Common myeloid progenitor, CD34-positive (primary cell): ENCODE data around the gene SUDS3.
"Not testable (repeated sequence)": the region's sequence is repeated elsewhere in the genome, so short reads cannot be mapped to it uniquely, and the experiment has no call there.

ENCODE experiments used
- CTCF ChIA-PET: fragments of 350-600 bp; sonication (Branson Sonifier 250); formaldehyde crosslinking; loops from one replicate; lab custom pipeline; 2021; ENCODE audit warnings: antibody characterized with exemption; lab: Charles Lee
- POLR2A ChIA-PET: fragments of 350-600 bp; sonication (Branson Sonifier 250); formaldehyde crosslinking; loops from one replicate; lab custom pipeline; 2021; ENCODE audit warnings: antibody characterized with exemption; lab: Charles Lee
- DNase-seq, 3 donors: peaks; one replicate each; pipeline versions ENCODE4 v3.0.0 to v3.0.0-alpha.2; 2013
- H3K27ac ChIP-seq, 2 experiments: 1 replicate in 1 of 2; 2 replicates in 1 of 2; pipeline ENCODE4 v1.7.0; 2013; ENCODE audit warnings: inconsistent platforms in 2 of 2, low read length in 2 of 2, mild to moderate bottlenecking in 2 of 2, low read depth in 1 of 2, moderate library complexity in 1 of 2; ENCODE audit not compliant: severe bottlenecking in 2 of 2, insufficient read depth in 1 of 2, poor library complexity in 1 of 2
- H3K27me3 ChIP-seq, 5 experiments: replicated peaks in 2 of 5; 1 replicate in 3 of 5; 2 replicates in 2 of 5; pipeline versions ENCODE4 v1.6.1 to v1.7.0; 2013; ENCODE audit warnings: low read length in 4 of 5, mild to moderate bottlenecking in 2 of 5, moderate library complexity in 2 of 5, inconsistent platforms in 1 of 5; ENCODE audit not compliant: insufficient read depth in 5 of 5, control insufficient read depth in 4 of 5
- H3K36me3 ChIP-seq, 4 experiments: 1 replicate in 2 of 4; 2 replicates in 2 of 4; pipeline versions ENCODE4 v1.6.1 to v1.7.0; 2013; ENCODE audit warnings: low read length in 3 of 4, control low read depth in 1 of 4, mild to moderate bottlenecking in 1 of 4; ENCODE audit not compliant: control insufficient read depth in 4 of 4, insufficient read depth in 4 of 4
- H3K4me1 ChIP-seq, 4 experiments: 1 replicate in 3 of 4; 2 replicates in 1 of 4; pipeline versions ENCODE4 v1.6.1 to v1.7.1; 2013; ENCODE audit warnings: low read length in 3 of 4, mild to moderate bottlenecking in 3 of 4, control low read depth in 1 of 4, inconsistent platforms in 1 of 4, moderate library complexity in 1 of 4; ENCODE audit not compliant: control insufficient read depth in 4 of 4, insufficient read depth in 4 of 4; ENCODE audit errors: control extremely low read depth in 1 of 4
- H3K4me3 ChIP-seq, 7 experiments: 1 replicate in 4 of 7; 2 replicates in 3 of 7; pipeline versions ENCODE4 v1.5.1 to v1.7.0; 2013; ENCODE audit warnings: mild to moderate bottlenecking in 7 of 7, low read length in 6 of 7, moderate library complexity in 6 of 7, inconsistent platforms in 2 of 7, low read depth in 2 of 7, control low read depth in 1 of 7; ENCODE audit not compliant: insufficient read depth in 4 of 7, control insufficient read depth in 1 of 7; ENCODE audit errors: extremely low read depth in 1 of 7
- H3K9me3 ChIP-seq, 5 experiments: 1 replicate in 4 of 5; 2 replicates in 1 of 5; pipeline versions ENCODE4 v1.6.1 to v1.7.1; 2013; ENCODE audit warnings: low read length in 4 of 5, mild to moderate bottlenecking in 2 of 5, inconsistent platforms in 1 of 5, low read depth in 1 of 5, moderate library complexity in 1 of 5; ENCODE audit not compliant: control insufficient read depth in 4 of 5, insufficient read depth in 2 of 5; ENCODE audit errors: control extremely low read depth in 1 of 5
- WGBS: methylation state at CpG from one replicate; pipeline ENCODE4 v1.1.5; 2013; ENCODE audit not compliant: insufficient coverage; 5-methylcytosine and 5-hydroxymethylcytosine counted together

Gene SUDS3

GRCh38 chr12:118345355-118345754, 31.0 kb upstream of the SUDS3 start:
- peak overlapping the region in 4 of 7 experiments; percentile 1 to 36 (median 20) for H3K4me3 ChIP-seq
- peaks cover 23 to 68% (median 36%) of the 10 kb centered on the region in 4 experiments for H3K4me1 ChIP-seq
- no CpG with 5 or more reads among the region's 1 CpG for WGBS
- CTCF ChIA-PET, result interaction anchor here (0.7 to 9.7 kb wide), 5 partner anchors 11 to 50 kb away, joined by 3 to 65 read pairs (median 6); partner anchors contain the start of gene SUDS3
- no peaks in the 10 kb centered on the region for H3K9me3 ChIP-seq
- H3K27ac ChIP-seq, result peak overlapping the region in 1 of 2 experiments; percentile 71
- POLR2A ChIA-PET, result interaction anchor here (0.6 kb wide), 1 partner anchor 29 kb away, joined by 4 read pairs; no protein-coding TSS in a partner anchor
- H3K36me3 ChIP-seq, result peaks cover 0 to 4% (median 2%) of the 10 kb centered on the region in 4 experiments
- peak in 2 of 3 donors; percentile 40 to 59 for DNase-seq
- H3K27me3 ChIP-seq, result no peaks in the 10 kb centered on the region

- peaks cover 23 to 67% (median 36%) of the 10 kb centered on the region in 4 experiments for H3K4me1 ChIP-seq
- no peaks in the 10 kb centered on the region for H3K9me3 ChIP-seq
- H3K27me3 ChIP-seq, result no peaks in the 10 kb centered on the region
- H3K27ac ChIP-seq, result peak overlapping the region; percentile 27 to 71
- POLR2A ChIA-PET, result interaction anchor here (0.7 to 1.4 kb wide), 2 partner anchors 26 to 31 kb away, joined by 3 to 4 read pairs; no protein-coding TSS in a partner anchor
- CTCF ChIA-PET, result interaction anchor here (1.2 to 9.7 kb wide), 12 partner anchors 9 to 47 kb away, joined by 3 to 65 read pairs (median 6); no protein-coding TSS in a partner anchor
- H3K4me3 ChIP-seq, result peak overlapping the region in 3 of 7 experiments; percentile 35 to 48 (median 41)
- WGBS, result 29% methylated on average over 1 of the region's 7 CpGs
- DNase-seq, result peak in 2 of 3 donors; percentile 71 to 85
- peaks cover 0 to 3% (median under 1%) of the 10 kb centered on the region in 4 experiments for H3K36me3 ChIP-seq
Observed at GRCh38 chr12:118346895-118347294, 29.5 kb upstream of the SUDS3 start.

- ChIA-PET CTCF (interaction anchor here (1.2 to 9.7 kb wide), 6 partner anchors 8 to 29 kb away, joined by 3 to 65 read pairs (median 9); no protein-coding TSS in a partner anchor), POLR2A (interaction anchor here (0.7 kb wide), 1 partner anchor 207 kb away, joined by 3 read pairs; no protein-coding TSS in a partner anchor)
- 81% methylated on average over 2 of the region's 2 CpGs for WGBS
- Histone ChIP-seq H3K36me3 (peaks cover under 1 to 5% (median 2%) of the 10 kb centered on the region in 4 experiments), H3K4me3 (no peak overlapping the region), H3K27ac (peak overlapping the region in 1 of 2 experiments; percentile 63), H3K27me3 (no peaks in the 10 kb centered on the region), H3K4me1 (peaks cover 22 to 61% (median 30%) of the 10 kb centered on the region in 4 experiments), H3K9me3 (no peaks in the 10 kb centered on the region)
- DNase-seq, result no peak
Observed at GRCh38 chr12:118347916-118348315, 28.4 kb upstream of the SUDS3 start.

- no peak overlapping the region for H3K4me3 ChIP-seq
- H3K9me3 ChIP-seq, result peaks cover 0 to 6% (median 0%) of the 10 kb centered on the region in 5 experiments
- peak in 2 of 3 donors; percentile 56 to 61 for DNase-seq
- WGBS, result 100% methylated on average over 2 of the region's 6 CpGs
- peaks cover 2 to 19% (median 11%) of the 10 kb centered on the region in 4 experiments for H3K36me3 ChIP-seq
- H3K4me1 ChIP-seq, result peaks cover 18 to 56% (median 29%) of the 10 kb centered on the region in 4 experiments
- CTCF ChIA-PET, result interaction anchor here (1.6 to 9.7 kb wide), 2 partner anchors 6 to 33 kb away, joined by 3 to 65 read pairs; no protein-coding TSS in a partner anchor
- POLR2A ChIA-PET, result no interaction called here
- no peaks in the 10 kb centered on the region for H3K27me3 ChIP-seq
- no peak overlapping the region for H3K27ac ChIP-seq
Observed at GRCh38 chr12:118350908-118351559, 25.3 kb upstream of the SUDS3 start.

- no peak overlapping the region for H3K4me3 ChIP-seq
- peaks cover 2 to 19% (median 11%) of the 10 kb centered on the region in 4 experiments for H3K36me3 ChIP-seq
- peak overlapping the region in 1 of 2 experiments; percentile 45 for H3K27ac ChIP-seq
- peaks cover 0 to 6% (median 0%) of the 10 kb centered on the region in 5 experiments for H3K9me3 ChIP-seq
- WGBS, result no CpG with 5 or more reads among the region's 4 CpGs
- ChIA-PET CTCF (interaction anchor here (0.6 to 6.5 kb wide), 7 partner anchors 7 to 54 kb away, joined by 3 to 65 read pairs (median 3); partner anchors contain the start of gene SUDS3), POLR2A (interaction anchor here (0.6 to 1.0 kb wide), 2 partner anchors 54 to 149 kb away, joined by 3 read pairs; no protein-coding TSS in a partner anchor)
- no peak for DNase-seq
- no peaks in the 10 kb centered on the region for H3K27me3 ChIP-seq
- peaks cover 22 to 59% (median 27%) of the 10 kb centered on the region in 4 experiments for H3K4me1 ChIP-seq
Observed at GRCh38 chr12:118353721-118354120, 22.6 kb upstream of the SUDS3 start.

- DNase-seq, H3K27me3 ChIP-seq, H3K9me3 ChIP-seq, H3K27ac ChIP-seq: not testable (repeated sequence)
- WGBS, result 100% methylated on average over 3 of the region's 4 CpGs
- CTCF ChIA-PET, result interaction anchor here (1.3 to 6.5 kb wide), 5 partner anchors 8 to 22 kb away, joined by 4 to 65 read pairs (median 11); partner anchors contain the start of gene SUDS3
- H3K36me3 ChIP-seq, result peaks cover 0 to 16% (median 11%) of the 10 kb centered on the region in 4 experiments
- H3K4me3 ChIP-seq, result peak overlapping the region in 1 of 7 experiments; percentile 33
- peaks cover 24 to 66% (median 33%) of the 10 kb centered on the region in 4 experiments for H3K4me1 ChIP-seq
- POLR2A ChIA-PET, result interaction anchor here (0.7 to 1.0 kb wide), 2 partner anchors 55 to 218 kb away, joined by 3 to 5 read pairs; no protein-coding TSS in a partner anchor
Observed at GRCh38 chr12:118354503-118354902, 21.9 kb upstream of the SUDS3 start.
